ENCODE measurements around the gene SPSB4.

SPSB4 gene

GRCh38 chr3:141052201-141053069, 1.3 kb downstream of the SPSB4 start:
- DNase-seq (ENCODE audit: extremely low spot score, insufficient read length, low read depth) = no peak
- no peak for FAIRE-seq

- FAIRE-seq (no peak), DNase-seq (ENCODE audit: extremely low spot score, insufficient read length, low read depth) (no peak)
Measured at GRCh38 chr3:141055136-141055535, 4.0 kb downstream of the SPSB4 start.

GRCh38 chr3:141055536-141056445, 4.6 kb downstream of the SPSB4 start:
- FAIRE-seq = no peak

GRCh38 chr3:141056751-141057171, 5.6 kb downstream of the SPSB4 start:
- no peak for DNase-seq (ENCODE audit: extremely low spot score, insufficient read length, low read depth)
- no peak for FAIRE-seq

More at GRCh38 chr3:141055536-141056445, 4.6 kb downstream of the SPSB4 start:
- no peak for DNase-seq (ENCODE audit: extremely low spot score, insufficient read length, low read depth)

- no peak for FAIRE-seq
- DNase-seq (ENCODE audit: extremely low spot score, insufficient read length, low read depth) = no peak
Measured at GRCh38 chr3:141057436-141057835, 6.3 kb downstream of the SPSB4 start.

- no peak for FAIRE-seq
Measured at GRCh38 chr3:141057946-141058800, 7.0 kb downstream of the SPSB4 start.

GRCh38 chr3:141058996-141059395, 7.8 kb downstream of the SPSB4 start:
- no peak for FAIRE-seq
- no peak for DNase-seq (ENCODE audit: extremely low spot score, insufficient read length, low read depth)

More at GRCh38 chr3:141057946-141058800, 7.0 kb downstream of the SPSB4 start:
- no peak for DNase-seq (ENCODE audit: extremely low spot score, insufficient read length, low read depth)

- no peak for DNase-seq (ENCODE audit: extremely low spot score, insufficient read length, low read depth)
- no peak for FAIRE-seq
Measured at GRCh38 chr3:141059816-141060215, 8.7 kb downstream of the SPSB4 start.

- DNase-seq (ENCODE audit: extremely low spot score, insufficient read length, low read depth) (no peak), FAIRE-seq (no peak)
Measured at GRCh38 chr3:141060327-141060726, 9.2 kb downstream of the SPSB4 start.

GRCh38 chr3:141063831-141064230, 12.7 kb downstream of the SPSB4 start:
- no peak for FAIRE-seq
- no peak for DNase-seq (ENCODE audit: extremely low spot score, insufficient read length, low read depth)

- FAIRE-seq (no peak), DNase-seq (ENCODE audit: extremely low spot score, insufficient read length, low read depth) (no peak)
Measured at GRCh38 chr3:141064255-141064926, 13.2 kb downstream of the SPSB4 start.

GRCh38 chr3:141065258-141065657, 14.1 kb downstream of the SPSB4 start:
- FAIRE-seq = no peak

GRCh38 chr3:141065841-141066805, 15.0 kb downstream of the SPSB4 start:
- DNase-seq (ENCODE audit: extremely low spot score, insufficient read length, low read depth) = no peak
- FAIRE-seq = no peak

More at GRCh38 chr3:141065258-141065657, 14.1 kb downstream of the SPSB4 start:
- no peak for DNase-seq (ENCODE audit: extremely low spot score, insufficient read length, low read depth)

GRCh38 chr3:141067206-141067974, 16.2 kb downstream of the SPSB4 start:
- no peak for DNase-seq (ENCODE audit: extremely low spot score, insufficient read length, low read depth)
- FAIRE-seq = no peak

GRCh38 chr3:141070229-141070628, 19.1 kb downstream of the SPSB4 start:
- DNase-seq (ENCODE audit: extremely low spot score, insufficient read length, low read depth) (no peak), FAIRE-seq (no peak)

- FAIRE-seq = no peak
- no peak for DNase-seq (ENCODE audit: extremely low spot score, insufficient read length, low read depth)
Measured at GRCh38 chr3:141070727-141071357, 19.7 kb downstream of the SPSB4 start.

- no peak for DNase-seq (ENCODE audit: extremely low spot score, insufficient read length, low read depth)
- no peak for FAIRE-seq
Measured at GRCh38 chr3:141071681-141072260, 20.6 kb downstream of the SPSB4 start.
